Liver (tissue), 9 donors: ENCODE results near the gene LDLRAD4. TPM values are rescaled to one million over a fixed set of nuclear protein-coding genes. Genes with fewer than 3 reads are reported as not detected.

Experiments
- DNase-seq: peaks from one replicate; pipeline ENCODE4 v3.0.0-alpha.2; 2017; ENCODE audit warnings: low spot score
- H3K27ac ChIP-seq, 2 donors: one replicate each; pipeline ENCODE4 v1.7.0; 2013; ENCODE audit warnings: inconsistent platforms in 2 of 2, low read length in 2 of 2, control low read depth in 1 of 2, low read depth in 1 of 2, mild to moderate bottlenecking in 1 of 2
- H3K27me3 ChIP-seq, 4 donors: one replicate each; pipeline versions ENCODE4 v1.6.1 to v1.7.0; 2013; ENCODE audit warnings: low read length in 3 of 4, inconsistent platforms in 1 of 4, mild to moderate bottlenecking in 1 of 4, moderate library complexity in 1 of 4; ENCODE audit not compliant: control insufficient read depth in 4 of 4, insufficient read depth in 4 of 4
- H3K36me3 ChIP-seq, 4 donors: one replicate each; pipeline versions ENCODE4 v1.6.1 to v1.7.0; 2013; ENCODE audit warnings: low read length in 3 of 4, mild to moderate bottlenecking in 3 of 4, low read depth in 1 of 4, moderate library complexity in 1 of 4; ENCODE audit not compliant: control insufficient read depth in 4 of 4, insufficient read depth in 3 of 4
- H3K4me1 ChIP-seq, 4 donors: one replicate each; pipeline versions ENCODE4 v1.6.1 to v1.7.0; 2013; ENCODE audit warnings: low read length in 3 of 4, mild to moderate bottlenecking in 3 of 4, moderate library complexity in 1 of 4; ENCODE audit not compliant: control insufficient read depth in 4 of 4, insufficient read depth in 4 of 4
- H3K4me3 ChIP-seq, 3 donors: one replicate each; pipeline versions ENCODE4 v1.6.1 to v1.7.0; 2013; ENCODE audit warnings: low read length in 3 of 3, control low read depth in 1 of 3, low read depth in 1 of 3, mild to moderate bottlenecking in 1 of 3
- H3K9ac ChIP-seq, 2 donors: one replicate each; pipeline ENCODE4 v1.7.0; 2013; ENCODE audit warnings: low read length in 2 of 2, mild to moderate bottlenecking in 2 of 2, moderate library complexity in 2 of 2, control low read depth in 1 of 2, low read depth in 1 of 2
- H3K9me3 ChIP-seq, 4 donors: one replicate each; pipeline versions ENCODE4 v1.6.1 to v1.7.0; 2013; ENCODE audit warnings: low read length in 3 of 4; ENCODE audit not compliant: control insufficient read depth in 4 of 4
- EGR1 ChIP-seq, 2 donors: IDR thresholded peaks; 2 replicates each; pipeline ENCODE4 v1.6.1; 2016 to 2018; ENCODE audit warnings: antibody characterized with exemption in 2 of 2, low read depth in 2 of 2
- FOXA1 ChIP-seq: IDR thresholded peaks from 2 replicates; pipeline ENCODE4 v1.6.1; 2016; ENCODE audit warnings: antibody characterized with exemption
- FOXA2 ChIP-seq: IDR thresholded peaks from 2 replicates; pipeline ENCODE4 v1.6.1; 2016; ENCODE audit warnings: antibody characterized with exemption
- GABPA ChIP-seq, 2 donors: IDR thresholded peaks in 1 of 2; conservative IDR thresholded peaks in 1 of 2; 2 replicates each; pipeline ENCODE4 v1.6.1; 2016; ENCODE audit warnings: antibody characterized with exemption in 2 of 2, mild to moderate bottlenecking in 1 of 2, moderate library complexity in 1 of 2
- HNF4A ChIP-seq, 2 donors: conservative IDR thresholded peaks; 2 replicates each; pipeline ENCODE4 v1.6.1; 2016; ENCODE audit warnings: antibody characterized with exemption in 2 of 2, mild to moderate bottlenecking in 2 of 2
- HNF4G ChIP-seq: IDR thresholded peaks from 2 replicates; pipeline ENCODE4 v1.6.1; 2016; ENCODE audit warnings: antibody characterized with exemption
- JUND ChIP-seq, 2 donors: IDR thresholded peaks; 2 replicates each; pipeline ENCODE4 v1.6.1; 2016; ENCODE audit warnings: antibody characterized with exemption in 2 of 2
- NR2F2 ChIP-seq: IDR thresholded peaks from 2 replicates; pipeline ENCODE4 v1.6.1; 2016; ENCODE audit warnings: antibody characterized with exemption
- RAD21 ChIP-seq, 2 donors: IDR thresholded peaks; 2 replicates each; pipeline ENCODE4 v1.6.1; 2016; ENCODE audit warnings: antibody characterized with exemption in 2 of 2, mild to moderate bottlenecking in 2 of 2
- RXRA ChIP-seq, 2 donors: IDR thresholded peaks; 2 replicates each; pipeline ENCODE4 v1.6.1; 2017 to 2018; ENCODE audit warnings: antibody characterized with exemption in 2 of 2, mild to moderate bottlenecking in 1 of 2
- SP1 ChIP-seq: IDR thresholded peaks from 2 replicates; pipeline ENCODE4 v1.6.1; 2018; ENCODE audit warnings: antibody characterized with exemption, mild to moderate bottlenecking
- TAF1 ChIP-seq: conservative IDR thresholded peaks from 2 replicates; pipeline ENCODE4 v1.6.1; 2016; ENCODE audit warnings: antibody characterized with exemption, mild to moderate bottlenecking
- YY1 ChIP-seq: IDR thresholded peaks from 2 replicates; pipeline ENCODE4 v1.6.1; 2016; ENCODE audit warnings: antibody characterized with exemption, mild to moderate bottlenecking
- WGBS: extraction: QIAGEN DNeasy Blood & Tissue Kit; methylation state at CpG from one replicate; pipeline ENCODE4 v1.1.7; 2013; 5-methylcytosine and 5-hydroxymethylcytosine counted together
- polyA plus RNA-seq, 2 donors: library from polyadenylated mRNA; stranded (reverse) in 1 of 2; unstranded in 1 of 2; fragments of 200-250 nt in 1 of 2; fragments of >200 nt in 1 of 2; fragmentation: Nextera tagmentation in 1 of 2; extraction: Ambion mirVana in 1 of 2; gene quantifications; one replicate each; pipeline versions ENCODE4 v1.2.1 to v1.2.3, GENCODE V29; 2013 to 2015
- total RNA-seq, 2 donors: library from RNA; depleted of rRNA; stranded (reverse); fragments of >200 nt; gene quantifications; one replicate each; pipeline ENCODE4 v1.2.3, GENCODE V29; 2014
- TF ChIP-seq, protein P1 (sequence below): IDR thresholded peaks from 2 replicates; pipeline ENCODE4 v1.6.1; 2016; ENCODE audit warnings: antibody characterized with exemption
- TF ChIP-seq, protein P2 (sequence below): IDR thresholded peaks from 2 replicates; pipeline ENCODE4 v1.6.1; 2016; ENCODE audit warnings: antibody characterized with exemption
- TF ChIP-seq, protein P3 (sequence below): fragments of 150-350 bp; IDR thresholded peaks from 2 replicates; pipeline ENCODE4 v1.5.1; 2017; ENCODE audit warnings: improper control_type of control experiment, low read depth, low read length; ENCODE audit not compliant: missing input control
- TF ChIP-seq, protein P4 (sequence below): IDR thresholded peaks from 2 replicates; pipeline ENCODE4 v1.6.1; 2016; ENCODE audit warnings: antibody characterized with exemption, mild to moderate bottlenecking
- TF ChIP-seq, protein P5 (sequence below): IDR thresholded peaks from 2 replicates; pipeline ENCODE4 v1.6.1; 2016; ENCODE audit warnings: antibody characterized with exemption
- donor health status: healthy.
- donor health status: healthy.
- donor health status: healthy.
- donor health status: healthy.
- donor health status: healthy.

Gene LDLRAD4
- total and polyA plus RNA-seq, 4 donors, result 4.8 to 41.7 (median 12.7) TPM

DNA sequence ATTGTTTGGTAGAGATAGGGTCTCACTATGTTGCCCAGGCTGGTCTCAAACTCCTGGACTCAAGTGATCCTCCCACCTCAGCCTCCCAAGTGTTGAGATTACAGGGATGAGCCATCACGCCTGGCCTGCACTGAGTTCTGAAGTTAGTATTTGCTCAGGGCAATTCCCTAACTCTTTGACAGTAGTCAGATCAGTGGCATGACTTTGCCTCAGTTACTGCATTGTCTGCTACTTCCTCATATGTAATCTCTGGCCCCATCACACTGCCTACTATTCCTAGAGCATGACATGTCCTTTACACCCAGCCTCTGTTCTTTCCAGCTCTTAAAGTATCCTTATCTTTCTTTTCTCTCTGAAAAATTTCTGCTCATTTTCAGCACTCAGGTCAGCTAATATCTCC lies 193.5 kb downstream of the LDLRAD4 start:
- TF ChIP-seq HNF4G, result no peak
- no peak for TF ChIP-seq RAD21 (IDR thresholded peaks at IDR 0.05)
- TF ChIP-seq, protein P1, sequence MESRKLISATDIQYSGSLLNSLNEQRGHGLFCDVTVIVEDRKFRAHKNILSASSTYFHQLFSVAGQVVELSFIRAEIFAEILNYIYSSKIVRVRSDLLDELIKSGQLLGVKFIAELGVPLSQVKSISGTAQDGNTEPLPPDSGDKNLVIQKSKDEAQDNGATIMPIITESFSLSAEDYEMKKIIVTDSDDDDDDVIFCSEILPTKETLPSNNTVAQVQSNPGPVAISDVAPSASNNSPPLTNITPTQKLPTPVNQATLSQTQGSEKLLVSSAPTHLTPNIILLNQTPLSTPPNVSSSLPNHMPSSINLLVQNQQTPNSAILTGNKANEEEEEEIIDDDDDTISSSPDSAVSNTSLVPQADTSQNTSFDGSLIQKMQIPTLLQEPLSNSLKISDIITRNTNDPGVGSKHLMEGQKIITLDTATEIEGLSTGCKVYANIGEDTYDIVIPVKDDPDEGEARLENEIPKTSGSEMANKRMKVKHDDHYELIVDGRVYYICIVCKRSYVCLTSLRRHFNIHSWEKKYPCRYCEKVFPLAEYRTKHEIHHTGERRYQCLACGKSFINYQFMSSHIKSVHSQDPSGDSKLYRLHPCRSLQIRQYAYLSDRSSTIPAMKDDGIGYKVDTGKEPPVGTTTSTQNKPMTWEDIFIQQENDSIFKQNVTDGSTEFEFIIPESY, result no peak
- TF ChIP-seq YY1, result no peak
- no peak for TF ChIP-seq NR2F2
- no peak for TF ChIP-seq FOXA1
- TF ChIP-seq, protein P2, sequence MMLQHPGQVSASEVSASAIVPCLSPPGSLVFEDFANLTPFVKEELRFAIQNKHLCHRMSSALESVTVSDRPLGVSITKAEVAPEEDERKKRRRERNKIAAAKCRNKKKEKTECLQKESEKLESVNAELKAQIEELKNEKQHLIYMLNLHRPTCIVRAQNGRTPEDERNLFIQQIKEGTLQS, result no peak
- no peak for TF ChIP-seq EGR1 (IDR thresholded peaks at IDR 0.05; ENCODE audit: low read depth in 2 of 2)
- TF ChIP-seq, protein P3, sequence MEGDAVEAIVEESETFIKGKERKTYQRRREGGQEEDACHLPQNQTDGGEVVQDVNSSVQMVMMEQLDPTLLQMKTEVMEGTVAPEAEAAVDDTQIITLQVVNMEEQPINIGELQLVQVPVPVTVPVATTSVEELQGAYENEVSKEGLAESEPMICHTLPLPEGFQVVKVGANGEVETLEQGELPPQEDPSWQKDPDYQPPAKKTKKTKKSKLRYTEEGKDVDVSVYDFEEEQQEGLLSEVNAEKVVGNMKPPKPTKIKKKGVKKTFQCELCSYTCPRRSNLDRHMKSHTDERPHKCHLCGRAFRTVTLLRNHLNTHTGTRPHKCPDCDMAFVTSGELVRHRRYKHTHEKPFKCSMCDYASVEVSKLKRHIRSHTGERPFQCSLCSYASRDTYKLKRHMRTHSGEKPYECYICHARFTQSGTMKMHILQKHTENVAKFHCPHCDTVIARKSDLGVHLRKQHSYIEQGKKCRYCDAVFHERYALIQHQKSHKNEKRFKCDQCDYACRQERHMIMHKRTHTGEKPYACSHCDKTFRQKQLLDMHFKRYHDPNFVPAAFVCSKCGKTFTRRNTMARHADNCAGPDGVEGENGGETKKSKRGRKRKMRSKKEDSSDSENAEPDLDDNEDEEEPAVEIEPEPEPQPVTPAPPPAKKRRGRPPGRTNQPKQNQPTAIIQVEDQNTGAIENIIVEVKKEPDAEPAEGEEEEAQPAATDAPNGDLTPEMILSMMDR, result no peak
- TF ChIP-seq SP1, result no peak
- no peak for TF ChIP-seq FOXA2
- no peak for TF ChIP-seq HNF4A (conservative IDR thresholded peaks at IDR 0.05)
- TF ChIP-seq JUND (IDR thresholded peaks at IDR 0.05), result no peak
- TF ChIP-seq, protein P4, sequence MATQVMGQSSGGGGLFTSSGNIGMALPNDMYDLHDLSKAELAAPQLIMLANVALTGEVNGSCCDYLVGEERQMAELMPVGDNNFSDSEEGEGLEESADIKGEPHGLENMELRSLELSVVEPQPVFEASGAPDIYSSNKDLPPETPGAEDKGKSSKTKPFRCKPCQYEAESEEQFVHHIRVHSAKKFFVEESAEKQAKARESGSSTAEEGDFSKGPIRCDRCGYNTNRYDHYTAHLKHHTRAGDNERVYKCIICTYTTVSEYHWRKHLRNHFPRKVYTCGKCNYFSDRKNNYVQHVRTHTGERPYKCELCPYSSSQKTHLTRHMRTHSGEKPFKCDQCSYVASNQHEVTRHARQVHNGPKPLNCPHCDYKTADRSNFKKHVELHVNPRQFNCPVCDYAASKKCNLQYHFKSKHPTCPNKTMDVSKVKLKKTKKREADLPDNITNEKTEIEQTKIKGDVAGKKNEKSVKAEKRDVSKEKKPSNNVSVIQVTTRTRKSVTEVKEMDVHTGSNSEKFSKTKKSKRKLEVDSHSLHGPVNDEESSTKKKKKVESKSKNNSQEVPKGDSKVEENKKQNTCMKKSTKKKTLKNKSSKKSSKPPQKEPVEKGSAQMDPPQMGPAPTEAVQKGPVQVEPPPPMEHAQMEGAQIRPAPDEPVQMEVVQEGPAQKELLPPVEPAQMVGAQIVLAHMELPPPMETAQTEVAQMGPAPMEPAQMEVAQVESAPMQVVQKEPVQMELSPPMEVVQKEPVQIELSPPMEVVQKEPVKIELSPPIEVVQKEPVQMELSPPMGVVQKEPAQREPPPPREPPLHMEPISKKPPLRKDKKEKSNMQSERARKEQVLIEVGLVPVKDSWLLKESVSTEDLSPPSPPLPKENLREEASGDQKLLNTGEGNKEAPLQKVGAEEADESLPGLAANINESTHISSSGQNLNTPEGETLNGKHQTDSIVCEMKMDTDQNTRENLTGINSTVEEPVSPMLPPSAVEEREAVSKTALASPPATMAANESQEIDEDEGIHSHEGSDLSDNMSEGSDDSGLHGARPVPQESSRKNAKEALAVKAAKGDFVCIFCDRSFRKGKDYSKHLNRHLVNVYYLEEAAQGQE, result no peak
- no peak for TF ChIP-seq GABPA (IDR thresholded peaks at IDR 0.05 in 1 of 2, conservative IDR thresholded peaks at IDR 0.05 in 1 of 2)
- TF ChIP-seq, protein P5, sequence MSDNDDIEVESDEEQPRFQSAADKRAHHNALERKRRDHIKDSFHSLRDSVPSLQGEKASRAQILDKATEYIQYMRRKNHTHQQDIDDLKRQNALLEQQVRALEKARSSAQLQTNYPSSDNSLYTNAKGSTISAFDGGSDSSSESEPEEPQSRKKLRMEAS, result no peak
- TF ChIP-seq TAF1, result no peak
- no peak for TF ChIP-seq RXRA (IDR thresholded peaks at IDR 0.05)
- Histone ChIP-seq H3K4me3 (no peak overlapping the region), H3K9me3 (no peaks in the 10 kb centered on the region), H3K36me3 (peaks cover 0 to 3% (median 0%) of the 10 kb centered on the region in 4 donors), H3K27ac (no peak overlapping the region), H3K27me3 (no peaks in the 10 kb centered on the region), H3K9ac (no peak overlapping the region), H3K4me1 (peaks cover 2 to 23% (median 16%) of the 10 kb centered on the region in 4 donors)
- WGBS, result 96% methylated on average over 1 of the region's 1 CpG
- DNase-seq, result no peak
